ENCODE results near the gene TBXT. TPM values are rescaled to one million over a fixed set of nuclear protein-coding genes. Genes with fewer than 3 reads are reported as not detected.
"Not testable (repeated sequence)": the region's sequence is repeated elsewhere in the genome, so short reads cannot be mapped to it uniquely, and the experiment has no call there.

The TBXT gene
- total RNA-seq, 1 donor from 2014 or later: not detected

- Histone ChIP-seq H3K36me3 (no peaks in the 10 kb centered on the region), H3K9me3 (peaks cover 12% of the 10 kb centered on the region), H3K4me1 (no peaks in the 10 kb centered on the region), H3K27ac (no peak overlapping the region), H3K27me3 (no peaks in the 10 kb centered on the region), H3K4me3 (no peak overlapping the region)
- no peak for DNase-seq
- intact Hi-C loops (cut with DNase I): no loop called here
- no peak for TF ChIP-seq CTCF (IDR thresholded peaks at IDR 0.05)
- ATAC-seq: no peak
Observed at GRCh38 chr6:166151798-166152197, 15.9 kb downstream of the TBXT start.

- no peak for ATAC-seq
- H3K4me3 ChIP-seq: no peak overlapping the region
- TF ChIP-seq CTCF (IDR thresholded peaks at IDR 0.05): no peak
- no peaks in the 10 kb centered on the region for H3K36me3 ChIP-seq
- no peak overlapping the region for H3K27ac ChIP-seq
- intact Hi-C loops (cut with DNase I): no loop called here
- no peaks in the 10 kb centered on the region for H3K4me1 ChIP-seq
- no peak for DNase-seq
- peaks cover 7% of the 10 kb centered on the region for H3K9me3 ChIP-seq
- no peaks in the 10 kb centered on the region for H3K27me3 ChIP-seq
Observed at GRCh38 chr6:166145751-166146150, 21.9 kb downstream of the TBXT start.

- H3K9me3 ChIP-seq: no peaks in the 10 kb centered on the region
- H3K27ac ChIP-seq: no peak overlapping the region
- DNase-seq (no peak), ATAC-seq (no peak)
- H3K27me3 ChIP-seq: no peaks in the 10 kb centered on the region
- intact Hi-C loops (cut with DNase I): no loop called here
- H3K4me1 ChIP-seq: no peaks in the 10 kb centered on the region
- no peak overlapping the region for H3K4me3 ChIP-seq
- H3K36me3 ChIP-seq: no peaks in the 10 kb centered on the region
- TF ChIP-seq CTCF (IDR thresholded peaks at IDR 0.05): no peak
Observed at GRCh38 chr6:166143011-166143410, 24.6 kb downstream of the TBXT start.

- no peaks in the 10 kb centered on the region for H3K36me3 ChIP-seq
- ATAC-seq (no peak), DNase-seq (no peak)
- no peaks in the 10 kb centered on the region for H3K4me1 ChIP-seq
- H3K4me3 ChIP-seq: no peak overlapping the region
- no peak overlapping the region for H3K27ac ChIP-seq
- H3K27me3 ChIP-seq: no peaks in the 10 kb centered on the region
- no peak for TF ChIP-seq CTCF (IDR thresholded peaks at IDR 0.05)
- intact Hi-C loops (cut with DNase I): no loop called here
- no peaks in the 10 kb centered on the region for H3K9me3 ChIP-seq
Observed at GRCh38 chr6:166127624-166128472, 39.8 kb downstream of the TBXT start.

- intact Hi-C loops (cut with DNase I); H3K27me3 ChIP-seq: not testable (repeated sequence)
Observed at GRCh38 chr6:166123115-166123514, 44.5 kb downstream of the TBXT start.

GRCh38 chr6:166121726-166122125 is 45.9 kb downstream of the TBXT start:
- no peak overlapping the region for H3K4me3 ChIP-seq
- H3K4me1 ChIP-seq: no peaks in the 10 kb centered on the region
- H3K36me3 ChIP-seq: no peaks in the 10 kb centered on the region
- no peak overlapping the region for H3K27ac ChIP-seq
- ATAC-seq (no peak), DNase-seq (no peak)
- H3K9me3 ChIP-seq: no peaks in the 10 kb centered on the region
- TF ChIP-seq CTCF (IDR thresholded peaks at IDR 0.05): no peak
- no peaks in the 10 kb centered on the region for H3K27me3 ChIP-seq
- intact Hi-C loops (cut with DNase I): no loop called here

More at GRCh38 chr6:166123115-166123514, 44.5 kb downstream of the TBXT start:
- not testable (repeated sequence) for H3K36me3 ChIP-seq, H3K9me3 ChIP-seq, H3K27ac ChIP-seq, ATAC-seq, DNase-seq, H3K4me1 ChIP-seq, H3K4me3 ChIP-seq
